GM12878 (cell line): ENCODE results near the gene TMCC2. TPM values are rescaled to one million over a fixed set of nuclear protein-coding genes. Genes with fewer than 3 reads are reported as not detected.

ENCODE experiments used
- ATAC-seq: fragments of 200-7000 bp; cut with Tn5 transposase; 3 replicates; pipeline ENCODE4 v1.9.1; 2020; ENCODE audit warnings: mild to moderate bottlenecking, moderate library complexity
- BruUV-seq: library from RNA; stranded (reverse); fragments of 400-500 nt; replicated peaks from 2 replicates; lab custom pipeline; 2021; lab: Mats Ljungman, UMichigan
- CTCF ChIA-PET: fragments of 300-600 bp; sonication (Branson Sonifier 250); formaldehyde crosslinking; extraction: SDS; loops from one replicate; lab custom pipeline; 2021; ENCODE audit warnings: inconsistent platforms; lab: Yijun Ruan, JAX
- POLR2A ChIA-PET: fragments of 350-600 bp; formaldehyde crosslinking; extraction: SDS; loops from one replicate; lab custom pipeline; 2021; ENCODE audit warnings: inconsistent platforms; lab: Charles Lee
- RAD21 ChIA-PET: fragments of 300-600 bp; sonication (Branson Sonifier 250); formaldehyde crosslinking; loops from one replicate; lab custom pipeline; 2023; ENCODE audit warnings: antibody characterized with exemption; ENCODE audit not compliant: unreplicated experiment; lab: Charles Lee
- SMC1A ChIA-PET: fragments of 300-600 bp; sonication (Branson Sonifier 250); formaldehyde crosslinking; loops from one replicate; lab custom pipeline; 2023; ENCODE audit not compliant: unreplicated experiment, uncharacterized antibody; lab: Charles Lee
- DNase-seq: peaks from one replicate; pipeline ENCODE4 v3.0.0-alpha.2; 2011; ENCODE audit warnings: low read depth, low spot score
- FAIRE-seq: peaks from 3 replicates; lab custom pipeline; 2011; peaks lifted over from hg19 to GRCh38; lab: Jason Lieb, UNC
- H2AFZ ChIP-seq: 2 replicates; pipeline ENCODE4 v1.6.0; 2011; ENCODE audit warnings: low read depth, low read length, control low read depth; ENCODE audit not compliant: control insufficient read depth
- H3K27ac ChIP-seq: 2 replicates; pipeline ENCODE4 v1.5.1; 2011; ENCODE audit warnings: control low read depth; ENCODE audit not compliant: control insufficient read depth, insufficient read depth
- H3K27me3 ChIP-seq, 2 experiments: replicated peaks in 1 of 2; 2 replicates each; pipeline versions ENCODE4 v1.6.0 to v1.6.1; 2011; ENCODE audit warnings: low read length in 1 of 2; ENCODE audit not compliant: control insufficient read depth in 2 of 2, insufficient read depth in 2 of 2
- H3K36me3 ChIP-seq, 2 experiments: 2 replicates each; pipeline ENCODE4 v1.5.1; 2011; ENCODE audit warnings: low read length in 1 of 2; ENCODE audit not compliant: control insufficient read depth in 2 of 2, insufficient read depth in 2 of 2
- H3K4me1 ChIP-seq: 2 replicates; pipeline ENCODE4 v1.6.1; 2011; ENCODE audit warnings: mild to moderate bottlenecking, low read length, moderate library complexity, mixed read lengths; ENCODE audit not compliant: control insufficient read depth, insufficient read depth
- H3K4me2 ChIP-seq: 2 replicates; pipeline ENCODE4 v1.6.0; 2011; ENCODE audit warnings: control low read depth; ENCODE audit not compliant: control insufficient read depth, insufficient read depth
- H3K4me3 ChIP-seq: fragments of 200-600 bp; sonication (generic); 2 replicates; pipeline ENCODE4 v1.5.1; 2016
- H3K79me2 ChIP-seq: 2 replicates; pipeline ENCODE4 v1.6.0; 2011; ENCODE audit warnings: low read length; ENCODE audit not compliant: control insufficient read depth, insufficient read depth
- H3K9ac ChIP-seq: 2 replicates; pipeline ENCODE4 v1.8.0; 2011; ENCODE audit warnings: low read length, control low read depth, mixed read lengths; ENCODE audit not compliant: control insufficient read depth, insufficient read depth
- H3K9me3 ChIP-seq: replicated peaks from 3 replicates; pipeline ENCODE4 v1.5.1; 2011; ENCODE audit warnings: mild to moderate bottlenecking, low read length; ENCODE audit not compliant: control insufficient read depth, insufficient read depth
- H4K20me1 ChIP-seq: 2 replicates; pipeline ENCODE4 v1.6.0; 2011; ENCODE audit not compliant: control insufficient read depth, insufficient read depth
- CBX3 ChIP-seq: fragments of 200-600 bp; sonication (generic); IDR thresholded peaks from 2 replicates; pipeline ENCODE4 v1.6.1; 2016; ENCODE audit warnings: low read depth, borderline replicate concordance
- CBX5 ChIP-seq: sonication (generic); IDR thresholded peaks from 2 replicates; pipeline ENCODE4 v1.6.1; 2016; ENCODE audit warnings: low read depth, moderate library complexity, mild to moderate bottlenecking, inconsistent platforms
- CREB1 ChIP-seq: IDR thresholded peaks from 2 replicates; pipeline ENCODE4 v1.6.1; 2012; ENCODE audit warnings: low read depth, mild to moderate bottlenecking, inconsistent platforms
- HDGF ChIP-seq: fragments of 450-650 bp; IDR thresholded peaks from 2 replicates; pipeline ENCODE4 v1.6.1; 2016; ENCODE audit warnings: antibody characterized with exemption
- SIN3A ChIP-seq: IDR thresholded peaks from 2 replicates; pipeline ENCODE4 v1.6.1; 2012; ENCODE audit warnings: low read depth, low read length, improper control_type of control experiment
- STAT3 ChIP-seq: IDR thresholded peaks from 2 replicates; pipeline ENCODE4 v1.6.1; 2011; ENCODE audit warnings: low read depth, low read length, improper control_type of control experiment
- TCF3 ChIP-seq: IDR thresholded peaks from 2 replicates; pipeline ENCODE4 v1.6.1; 2012; ENCODE audit warnings: low read depth, mild to moderate bottlenecking, low read length, borderline replicate concordance; ENCODE audit not compliant: insufficient read depth
- WGBS: methylation state at CpG from one replicate; pipeline ENCODE4 v1.1.6; 2016; ENCODE audit warnings: low lambda C conversion rate; ENCODE audit not compliant: insufficient replicate concordance, insufficient coverage; ENCODE audit errors: missing lambda C conversion rate; 5-methylcytosine and 5-hydroxymethylcytosine counted together
- in situ Hi-C: fragments of 300-500 bp; cut with MboI; formaldehyde crosslinking; loops from 9 replicates; pipeline ENCODE4 v1.14.3; 2018; ENCODE audit warnings: mixed read lengths
- intact Hi-C: fragments of 100-400 bp; cut with micrococcal nuclease; formaldehyde crosslinking; loops from one replicate; pipeline ENCODE4 v1.14.2; 2022; ENCODE audit not compliant: unreplicated experiment
- polyA plus RNA-seq, 11 experiments: library from polyadenylated mRNA; depleted of rRNA in 4 of 11; unstranded in 6 of 11; stranded (reverse) in 5 of 11; fragments of >200 nt; fragmentation: Nextera tagmentation in 4 of 11; fragmentation: Illumina TruSeq in 1 of 11; extraction: Ambion mirVana in 4 of 11; extraction: Trizol in 1 of 11; gene quantifications; 1 replicate in 1 of 11; 2 replicates in 10 of 11; pipeline versions ENCODE4 v1.2.1 to v1.2.3, GENCODE V29; 2011 to 2016; ENCODE audit warnings: inconsistent platforms in 2 of 11, missing spikeins in 2 of 11, low read depth in 1 of 11
- total RNA-seq, 4 experiments: library from RNA; depleted of rRNA in 3 of 4; stranded (reverse); fragments of >200 nt in 3 of 4; fragmentation: Illumina TruSeq in 1 of 4; extraction: Trizol in 1 of 4; gene quantifications; 2 replicates each; pipeline versions ENCODE4 v1.2.1 to v1.2.3, GENCODE V29; 2013 to 2021
- TF ChIP-seq, protein P1 (sequence below): fragments of 450-650 bp; IDR thresholded peaks from 2 replicates; pipeline ENCODE4 v1.6.1; 2016; ENCODE audit warnings: mild to moderate bottlenecking
- TF ChIP-seq, protein P2 (sequence below): fragments of 150-350 bp; IDR thresholded peaks from 2 replicates; pipeline ENCODE4 v1.6.1; 2016; ENCODE audit warnings: low read depth, low read length
- TF ChIP-seq, protein P3 (sequence below): IDR thresholded peaks from 2 replicates; pipeline ENCODE4 v1.6.1; 2012; ENCODE audit warnings: improper control_type of control experiment, low read depth, low read length; ENCODE audit not compliant: insufficient replicate concordance

The TMCC2 gene
- total and polyA plus RNA-seq, 10 of the 15 experiments (the other 5 are each of a cell fraction or from before 2014, with no cell fraction given) = 0.06 to 2.3 (median 0.76) TPM

DNA sequence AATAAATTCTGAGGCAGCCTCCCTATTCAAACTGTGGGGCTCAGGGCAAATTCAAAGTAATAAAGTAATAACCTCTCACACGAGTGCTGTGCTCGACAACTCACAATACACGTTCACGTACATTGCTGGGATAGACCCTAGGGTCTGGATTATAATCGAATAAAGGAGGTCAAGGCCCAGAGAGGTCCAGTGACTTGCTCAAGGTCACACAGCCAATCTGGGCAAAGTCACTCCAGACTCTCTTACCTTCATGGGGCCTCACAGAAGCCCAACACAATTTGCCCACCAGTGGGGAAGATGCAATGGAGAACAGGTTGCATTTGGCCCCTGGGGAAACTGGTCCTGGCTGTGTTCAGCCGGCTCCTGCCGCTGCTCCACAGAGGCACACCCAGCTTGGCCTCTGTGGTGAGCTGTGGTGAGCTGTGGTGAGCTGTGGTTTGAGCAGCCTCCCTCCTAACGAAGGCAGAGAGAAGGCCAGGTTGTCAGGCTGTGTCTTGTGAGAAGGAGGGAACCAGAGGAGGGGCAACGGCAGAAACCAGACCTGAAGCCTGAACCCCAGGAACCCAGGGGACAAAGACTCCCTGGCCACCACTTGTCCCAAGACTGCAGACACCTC, 58.7 kb downstream of the TMCC2 start:
- ChIA-PET RAD21 (interaction anchor here (0.7 to 9.4 kb wide), 19 partner anchors 8 to 346 kb away, joined by 3 to 527 read pairs (median 5); partner anchors contain the start of gene NUAK2), CTCF (interaction anchor here (1.1 to 59.5 kb wide), 5 partner anchors 16 to 199 kb away, joined by 4 to 2333 read pairs (median 19); partner anchors contain the start of genes NUAK2 and TMCC2), POLR2A (interaction anchor here (0.5 to 9.0 kb wide), 9 partner anchors 8 to 800 kb away, joined by 4 to 151 read pairs (median 11); partner anchors contain the start of gene NUAK2), SMC1A (interaction anchor here (0.7 to 25.9 kb wide), 7 partner anchors 12 to 163 kb away, joined by 3 to 1445 read pairs (median 5); partner anchors contain the start of gene NUAK2)
- 21% methylated on average over 9 of the region's 9 CpGs for WGBS
- H3K9me3 ChIP-seq = no peaks in the 10 kb centered on the region
- H2AFZ ChIP-seq = no peak overlapping the region
- H3K4me2 ChIP-seq = peak overlapping the region; percentile 71
- no peaks in the 10 kb centered on the region for H3K36me3 ChIP-seq
- no peaks in the 10 kb centered on the region; the same call in 1 of the 2 replicates for H4K20me1 ChIP-seq
- H3K4me1 ChIP-seq = peaks cover 53% of the 10 kb centered on the region
- DNase-seq = peak; percentile 84
- intact Hi-C loops = loop anchor here (1.0 to 10.0 kb wide), 3 partner anchors 164 to 771 kb away; partner anchors contain the start of gene ELK4
- no peak overlapping the region; the same call in 1 of the 2 replicates for H3K9ac ChIP-seq
- H3K27me3 ChIP-seq = no peaks in the 10 kb centered on the region; a peak in 1 of 4 replicates
- in situ Hi-C loops = no loop called here
- peak; percentile 57 for FAIRE-seq
- no peaks in the 10 kb centered on the region for H3K79me2 ChIP-seq
- ATAC-seq = peak; percentile 66
- BruUV-seq = no TSS peak
- H3K27ac ChIP-seq = peak overlapping the region; percentile 38
- peak overlapping the region; percentile 1; the same call in 1 of the 2 replicates for H3K4me3 ChIP-seq
- TF ChIP-seq TCF3 (peak; percentile 93), STAT3 (no peak), CBX5 (no peak), CREB1 (no peak), SIN3A (no peak), HDGF (peak; percentile 65; the same call in 1 of the 2 replicates), CBX3 (no peak)
- TF ChIP-seq, protein P1, sequence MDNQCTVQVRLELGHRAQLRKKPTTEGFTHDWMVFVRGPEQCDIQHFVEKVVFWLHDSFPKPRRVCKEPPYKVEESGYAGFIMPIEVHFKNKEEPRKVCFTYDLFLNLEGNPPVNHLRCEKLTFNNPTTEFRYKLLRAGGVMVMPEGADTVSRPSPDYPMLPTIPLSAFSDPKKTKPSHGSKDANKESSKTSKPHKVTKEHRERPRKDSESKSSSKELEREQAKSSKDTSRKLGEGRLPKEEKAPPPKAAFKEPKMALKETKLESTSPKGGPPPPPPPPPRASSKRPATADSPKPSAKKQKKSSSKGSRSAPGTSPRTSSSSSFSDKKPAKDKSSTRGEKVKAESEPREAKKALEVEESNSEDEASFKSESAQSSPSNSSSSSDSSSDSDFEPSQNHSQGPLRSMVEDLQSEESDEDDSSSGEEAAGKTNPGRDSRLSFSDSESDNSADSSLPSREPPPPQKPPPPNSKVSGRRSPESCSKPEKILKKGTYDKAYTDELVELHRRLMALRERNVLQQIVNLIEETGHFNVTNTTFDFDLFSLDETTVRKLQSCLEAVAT = peak; percentile 99
- TF ChIP-seq, protein P2, sequence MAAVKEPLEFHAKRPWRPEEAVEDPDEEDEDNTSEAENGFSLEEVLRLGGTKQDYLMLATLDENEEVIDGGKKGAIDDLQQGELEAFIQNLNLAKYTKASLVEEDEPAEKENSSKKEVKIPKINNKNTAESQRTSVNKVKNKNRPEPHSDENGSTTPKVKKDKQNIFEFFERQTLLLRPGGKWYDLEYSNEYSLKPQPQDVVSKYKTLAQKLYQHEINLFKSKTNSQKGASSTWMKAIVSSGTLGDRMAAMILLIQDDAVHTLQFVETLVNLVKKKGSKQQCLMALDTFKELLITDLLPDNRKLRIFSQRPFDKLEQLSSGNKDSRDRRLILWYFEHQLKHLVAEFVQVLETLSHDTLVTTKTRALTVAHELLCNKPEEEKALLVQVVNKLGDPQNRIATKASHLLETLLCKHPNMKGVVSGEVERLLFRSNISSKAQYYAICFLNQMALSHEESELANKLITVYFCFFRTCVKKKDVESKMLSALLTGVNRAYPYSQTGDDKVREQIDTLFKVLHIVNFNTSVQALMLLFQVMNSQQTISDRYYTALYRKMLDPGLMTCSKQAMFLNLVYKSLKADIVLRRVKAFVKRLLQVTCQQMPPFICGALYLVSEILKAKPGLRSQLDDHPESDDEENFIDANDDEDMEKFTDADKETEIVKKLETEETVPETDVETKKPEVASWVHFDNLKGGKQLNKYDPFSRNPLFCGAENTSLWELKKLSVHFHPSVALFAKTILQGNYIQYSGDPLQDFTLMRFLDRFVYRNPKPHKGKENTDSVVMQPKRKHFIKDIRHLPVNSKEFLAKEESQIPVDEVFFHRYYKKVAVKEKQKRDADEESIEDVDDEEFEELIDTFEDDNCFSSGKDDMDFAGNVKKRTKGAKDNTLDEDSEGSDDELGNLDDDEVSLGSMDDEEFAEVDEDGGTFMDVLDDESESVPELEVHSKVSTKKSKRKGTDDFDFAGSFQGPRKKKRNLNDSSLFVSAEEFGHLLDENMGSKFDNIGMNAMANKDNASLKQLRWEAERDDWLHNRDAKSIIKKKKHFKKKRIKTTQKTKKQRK = no peak
- TF ChIP-seq, protein P3, sequence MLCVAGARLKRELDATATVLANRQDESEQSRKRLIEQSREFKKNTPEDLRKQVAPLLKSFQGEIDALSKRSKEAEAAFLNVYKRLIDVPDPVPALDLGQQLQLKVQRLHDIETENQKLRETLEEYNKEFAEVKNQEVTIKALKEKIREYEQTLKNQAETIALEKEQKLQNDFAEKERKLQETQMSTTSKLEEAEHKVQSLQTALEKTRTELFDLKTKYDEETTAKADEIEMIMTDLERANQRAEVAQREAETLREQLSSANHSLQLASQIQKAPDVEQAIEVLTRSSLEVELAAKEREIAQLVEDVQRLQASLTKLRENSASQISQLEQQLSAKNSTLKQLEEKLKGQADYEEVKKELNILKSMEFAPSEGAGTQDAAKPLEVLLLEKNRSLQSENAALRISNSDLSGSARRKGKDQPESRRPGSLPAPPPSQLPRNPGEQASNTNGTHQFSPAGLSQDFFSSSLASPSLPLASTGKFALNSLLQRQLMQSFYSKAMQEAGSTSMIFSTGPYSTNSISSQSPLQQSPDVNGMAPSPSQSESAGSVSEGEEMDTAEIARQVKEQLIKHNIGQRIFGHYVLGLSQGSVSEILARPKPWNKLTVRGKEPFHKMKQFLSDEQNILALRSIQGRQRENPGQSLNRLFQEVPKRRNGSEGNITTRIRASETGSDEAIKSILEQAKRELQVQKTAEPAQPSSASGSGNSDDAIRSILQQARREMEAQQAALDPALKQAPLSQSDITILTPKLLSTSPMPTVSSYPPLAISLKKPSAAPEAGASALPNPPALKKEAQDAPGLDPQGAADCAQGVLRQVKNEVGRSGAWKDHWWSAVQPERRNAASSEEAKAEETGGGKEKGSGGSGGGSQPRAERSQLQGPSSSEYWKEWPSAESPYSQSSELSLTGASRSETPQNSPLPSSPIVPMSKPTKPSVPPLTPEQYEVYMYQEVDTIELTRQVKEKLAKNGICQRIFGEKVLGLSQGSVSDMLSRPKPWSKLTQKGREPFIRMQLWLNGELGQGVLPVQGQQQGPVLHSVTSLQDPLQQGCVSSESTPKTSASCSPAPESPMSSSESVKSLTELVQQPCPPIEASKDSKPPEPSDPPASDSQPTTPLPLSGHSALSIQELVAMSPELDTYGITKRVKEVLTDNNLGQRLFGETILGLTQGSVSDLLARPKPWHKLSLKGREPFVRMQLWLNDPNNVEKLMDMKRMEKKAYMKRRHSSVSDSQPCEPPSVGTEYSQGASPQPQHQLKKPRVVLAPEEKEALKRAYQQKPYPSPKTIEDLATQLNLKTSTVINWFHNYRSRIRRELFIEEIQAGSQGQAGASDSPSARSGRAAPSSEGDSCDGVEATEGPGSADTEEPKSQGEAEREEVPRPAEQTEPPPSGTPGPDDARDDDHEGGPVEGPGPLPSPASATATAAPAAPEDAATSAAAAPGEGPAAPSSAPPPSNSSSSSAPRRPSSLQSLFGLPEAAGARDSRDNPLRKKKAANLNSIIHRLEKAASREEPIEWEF = no peak
